NCI-H2081 (cell line): ENCODE data around the gene UBXN7.
"Not testable (repeated sequence)": the region's sequence is repeated elsewhere in the genome, so short reads cannot be mapped to it uniquely, and the experiment has no call there.

ENCODE experiments used
- DNase-seq, 2 experiments: peaks; one replicate each; lab custom pipeline; 2025; lab: John Stamatoyannopoulos, UW

UBXN7 gene

GRCh38 chr3:196418601-196419000 lies 13.6 kb downstream of the UBXN7 start:
- DNase-seq: no peak

- DNase-seq: no peak
These were observed 17.8 kb downstream of the UBXN7 start for GRCh38 chr3:196414469-196414868.

- no peak for DNase-seq
These were observed 19.5 kb downstream of the UBXN7 start for GRCh38 chr3:196412704-196413103.

- DNase-seq: no peak
These were observed 22.8 kb downstream of the UBXN7 start for GRCh38 chr3:196409409-196409808.

GRCh38 chr3:196408565-196409300 lies 23.5 kb downstream of the UBXN7 start:
- no peak for DNase-seq

- no peak for DNase-seq
These were observed 25.3 kb downstream of the UBXN7 start for GRCh38 chr3:196406811-196407470.

GRCh38 chr3:196400331-196400730 lies 31.9 kb downstream of the UBXN7 start:
- no peak for DNase-seq

GRCh38 chr3:196399485-196399945 lies 32.7 kb downstream of the UBXN7 start:
- DNase-seq: no peak

- no peak for DNase-seq
These were observed 33.4 kb downstream of the UBXN7 start for GRCh38 chr3:196398782-196399181.

GRCh38 chr3:196397941-196398340 lies 34.3 kb downstream of the UBXN7 start:
- DNase-seq: no peak

- no peak for DNase-seq
These were observed 42.1 kb downstream of the UBXN7 start for GRCh38 chr3:196390116-196390515.

- DNase-seq: no peak
These were observed 43.3 kb downstream of the UBXN7 start for GRCh38 chr3:196388956-196389355.

GRCh38 chr3:196387941-196388340 lies 44.3 kb downstream of the UBXN7 start:
- DNase-seq: not testable (repeated sequence)

GRCh38 chr3:196386797-196387196 lies 45.4 kb downstream of the UBXN7 start:
- not testable (repeated sequence) for DNase-seq

- DNase-seq: not testable (repeated sequence)
These were observed 46.2 kb downstream of the UBXN7 start for GRCh38 chr3:196386034-196386433.

- DNase-seq: not testable (repeated sequence)
These were observed 46.8 kb downstream of the UBXN7 start for GRCh38 chr3:196385446-196385845.

GRCh38 chr3:196378146-196378841 lies 53.9 kb downstream of the UBXN7 start:
- DNase-seq: no peak

- DNase-seq: no peak
These were observed 54.9 kb downstream of the UBXN7 start for GRCh38 chr3:196377321-196377720.

GRCh38 chr3:196365736-196366135 lies 66.5 kb downstream of the UBXN7 start:
- no peak for DNase-seq

- no peak for DNase-seq
These were observed 71.6 kb downstream of the UBXN7 start for GRCh38 chr3:196360586-196360985.

- DNase-seq: not testable (repeated sequence)
These were observed 73.7 kb downstream of the UBXN7 start for GRCh38 chr3:196358540-196358939.

- no peak for DNase-seq
These were observed 74.3 kb downstream of the UBXN7 start for GRCh38 chr3:196357905-196358304.

GRCh38 chr3:196356556-196356955 lies 75.7 kb downstream of the UBXN7 start:
- no peak for DNase-seq
